PC-9 (cell line): Measurements from ENCODE around the gene PLEKHH2.

Source experiments
- CTCF ChIP-seq: fragments of 200-600 bp; sonication (generic); conservative IDR thresholded peaks from 2 replicates; pipeline ENCODE4 v1.6.1; 2017; ENCODE audit warnings: mixed run types, antibody characterized with exemption, mild to moderate bottlenecking, moderate library complexity
- EZH2 ChIP-seq: fragments of 200-600 bp; sonication (generic); IDR thresholded peaks from 2 replicates; pipeline ENCODE4 v1.8.0; 2017; ENCODE audit warnings: antibody characterized with exemption, low read depth

GRCh38 chr2:43725711-43726246 is 88.7 kb downstream of the PLEKHH2 start:
- TF ChIP-seq CTCF: no peak
- no peak for TF ChIP-seq EZH2
